Transverse colon (tissue), 4 donors: ENCODE results near the gene C14orf119. TPM values are rescaled to one million over a fixed set of nuclear protein-coding genes. Genes with fewer than 3 reads are reported as not detected.

Source experiments
- DNase-seq: peaks from one replicate; pipeline ENCODE4 v3.0.0-alpha.2; 2019
- H3K27ac ChIP-seq, 4 donors: fragments of 200-600 bp; sonication (generic); 2 replicates each; pipeline ENCODE4 v1.5.1; 2016 to 2018; ENCODE audit warnings: inconsistent platforms in 4 of 4
- H3K27me3 ChIP-seq: fragments of 200-600 bp; sonication (generic); 2 replicates; pipeline ENCODE4 v1.5.1; 2017; ENCODE audit warnings: inconsistent platforms
- H3K36me3 ChIP-seq, 4 donors: fragments of 200-600 bp; sonication (generic); 2 replicates each; pipeline ENCODE4 v1.5.1; 2017 to 2019; ENCODE audit warnings: inconsistent platforms in 4 of 4
- H3K4me1 ChIP-seq, 4 donors: fragments of 200-600 bp; sonication (generic); 2 replicates each; pipeline ENCODE4 v1.5.1; 2017 to 2020; ENCODE audit warnings: inconsistent platforms in 4 of 4
- H3K4me3 ChIP-seq, 4 donors: fragments of 200-600 bp; sonication (generic); 1 replicate in 1 of 4; 2 replicates in 3 of 4; pipeline versions ENCODE4 v1.5.1 to v1.6.1; 2017 to 2019; ENCODE audit warnings: inconsistent platforms in 4 of 4
- H3K9me3 ChIP-seq, 2 donors: fragments of 200-600 bp; sonication (generic); 2 replicates each; pipeline ENCODE4 v1.5.1; 2017 to 2019; ENCODE audit warnings: inconsistent platforms in 2 of 2
- EP300 ChIP-seq: sonication (generic); formaldehyde crosslinking; IDR thresholded peaks from one replicate; pipeline ENCODE4 v1.6.1; 2017; ENCODE audit warnings: antibody characterized with exemption, low read depth
- POLR2A ChIP-seq: fragments of 450-650 bp; IDR thresholded peaks from one replicate; pipeline ENCODE4 v1.6.1; 2016; ENCODE audit warnings: antibody characterized with exemption, mild to moderate bottlenecking, moderate library complexity
- POLR2AphosphoS5 ChIP-seq, 3 donors: sonication (generic); formaldehyde crosslinking; IDR thresholded peaks; one replicate each; pipeline ENCODE4 v1.6.1; 2016; ENCODE audit warnings: antibody characterized with exemption in 3 of 3
- WGBS, 2 donors: methylation state at CpG; one replicate each; pipeline ENCODE4 v1.1.5; 2018; ENCODE audit warnings: low coverage in 1 of 2; 5-methylcytosine and 5-hydroxymethylcytosine counted together
- in situ Hi-C, 4 donors: fragments of 200-750 bp; cut with MboI; loops; one replicate each; pipeline versions ENCODE4 v1.15.0 to v1.15.1; 2017; ENCODE audit warnings: low sequenced_read_pairs in 3 of 4, low pct_ligation_motif_present in 1 of 4, low pct_unique_long_range_greater_than_20kb in 1 of 4
- intact Hi-C: fragments of 100-400 bp; cut with DNase I; formaldehyde crosslinking; loops from one replicate; pipeline ENCODE4 v1.15.1; 2023; ENCODE audit warnings: low total_unique reads
- total RNA-seq, 4 donors: library from RNA; depleted of rRNA; stranded (reverse); fragments of >200 nt; gene quantifications; one replicate each; pipeline ENCODE4 v1.1.0, GENCODE V29; 2016
- TF ChIP-seq, protein P1 (sequence below), 5 experiments: fragments of 200-600 bp in 3 of 5; fragments of 450-650 bp in 2 of 5; sonication (generic) in 3 of 5; IDR thresholded peaks; 1 replicate in 2 of 5; 2 replicates in 3 of 5; pipeline ENCODE4 v1.5.1; 2016 to 2017; ENCODE audit warnings: antibody characterized with exemption in 5 of 5, inconsistent platforms in 3 of 5, mild to moderate bottlenecking in 2 of 5, moderate library complexity in 1 of 5

Gene C14orf119
- total RNA-seq, 4 donors from 2014 or later, result 3.6 to 33.7 (median 32.0) TPM

DNA sequence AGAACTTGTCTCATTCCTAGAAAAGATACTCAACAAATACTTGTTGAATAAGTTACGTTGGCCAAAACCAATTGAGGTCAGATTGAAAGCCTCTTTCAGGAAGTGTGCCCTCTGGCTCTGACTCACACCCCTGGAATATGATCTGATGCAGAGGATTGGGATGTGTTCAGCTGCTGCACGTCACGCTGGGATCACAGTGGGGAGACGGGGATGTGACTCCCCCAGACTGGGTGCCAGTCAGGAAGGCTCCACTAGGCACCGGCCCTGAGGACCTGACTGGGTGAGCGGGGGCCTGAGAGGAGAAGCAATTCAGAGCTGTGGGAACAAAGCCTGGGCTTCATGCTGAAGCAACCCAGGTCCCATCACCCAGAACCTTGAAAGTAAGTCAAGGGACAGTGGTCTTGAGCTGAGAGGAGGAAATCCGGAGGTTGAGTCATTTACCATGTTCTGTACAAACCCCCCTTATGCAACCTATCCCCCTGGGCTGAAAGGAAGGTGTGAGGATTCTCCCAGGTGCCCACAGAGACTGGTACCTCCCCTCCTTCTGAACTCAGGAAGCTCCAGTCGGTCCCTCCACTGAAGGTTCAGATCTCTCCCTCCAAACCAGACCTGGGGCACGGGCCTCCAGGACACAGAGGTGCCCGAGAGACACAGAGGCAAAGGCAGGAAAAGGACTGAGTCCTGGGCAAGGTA is 19.9 kb downstream of the C14orf119 start:
- in situ Hi-C loops, result loop anchor here in 3 of 4 donors (25.0 kb wide), 1 partner anchor 172 kb away; the partner anchor contains the start of gene HOMEZ (in 3 of the 3)
- intact Hi-C loops, result no loop called here
- 62% methylated on average over 10 of the region's 10 CpGs; no CpG with 5 or more reads in 1 of the 2 donors for WGBS, 2 donors
- TF ChIP-seq POLR2AphosphoS5 (IDR thresholded peaks at IDR 0.05), result no peak
- TF ChIP-seq EP300, result no peak
- no peak for TF ChIP-seq POLR2A
- peaks cover 29% of the 10 kb centered on the region for H3K27me3 ChIP-seq
- peaks cover 0 to 5% (median 0%) of the 10 kb centered on the region in 4 donors for H3K4me1 ChIP-seq
- H3K9me3 ChIP-seq, result no peaks in the 10 kb centered on the region
- no peaks in the 10 kb centered on the region for H3K36me3 ChIP-seq
- no peak overlapping the region for H3K4me3 ChIP-seq
- no peak for DNase-seq
- no peak overlapping the region for H3K27ac ChIP-seq

DNA sequence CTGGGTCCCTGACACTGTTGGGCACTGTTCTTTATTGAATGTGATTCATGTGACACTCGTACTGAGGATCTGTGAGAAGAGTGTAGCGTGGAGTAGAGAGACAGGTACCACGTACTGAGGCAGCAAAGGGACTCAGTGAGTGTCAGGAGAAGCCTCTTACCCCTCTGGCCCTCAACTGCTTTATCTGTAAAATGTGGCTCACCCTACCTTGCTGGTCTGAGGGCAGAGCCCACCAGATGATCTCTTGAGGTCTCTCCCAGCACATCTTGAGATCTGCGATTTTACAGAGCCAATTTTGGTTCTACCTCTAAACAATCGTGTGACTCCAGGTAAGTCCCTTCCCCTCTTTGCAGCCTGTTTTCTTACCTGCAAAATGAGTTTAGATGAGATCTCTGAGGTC is 20.6 kb downstream of the C14orf119 start:
- Histone ChIP-seq H3K4me1 (peaks cover 0 to 6% (median under 1%) of the 10 kb centered on the region in 4 donors), H3K4me3 (no peak overlapping the region), H3K27me3 (peaks cover 26% of the 10 kb centered on the region), H3K36me3 (no peaks in the 10 kb centered on the region), H3K9me3 (no peaks in the 10 kb centered on the region), H3K27ac (no peak overlapping the region)
- WGBS, 2 donors, result 73 to 82% methylated on average over 4 to 5 of the region's 5 CpGs
- DNase-seq, result no peak
- intact Hi-C loops (no loop called here), in situ Hi-C loops (loop anchor here in 3 of 4 donors (25.0 kb wide), 1 partner anchor 171 kb away; the partner anchor contains the start of gene HOMEZ (in 3 of the 3))
- no peak for TF ChIP-seq POLR2AphosphoS5 (IDR thresholded peaks at IDR 0.05)
- TF ChIP-seq POLR2A, result no peak
- TF ChIP-seq, protein P1, sequence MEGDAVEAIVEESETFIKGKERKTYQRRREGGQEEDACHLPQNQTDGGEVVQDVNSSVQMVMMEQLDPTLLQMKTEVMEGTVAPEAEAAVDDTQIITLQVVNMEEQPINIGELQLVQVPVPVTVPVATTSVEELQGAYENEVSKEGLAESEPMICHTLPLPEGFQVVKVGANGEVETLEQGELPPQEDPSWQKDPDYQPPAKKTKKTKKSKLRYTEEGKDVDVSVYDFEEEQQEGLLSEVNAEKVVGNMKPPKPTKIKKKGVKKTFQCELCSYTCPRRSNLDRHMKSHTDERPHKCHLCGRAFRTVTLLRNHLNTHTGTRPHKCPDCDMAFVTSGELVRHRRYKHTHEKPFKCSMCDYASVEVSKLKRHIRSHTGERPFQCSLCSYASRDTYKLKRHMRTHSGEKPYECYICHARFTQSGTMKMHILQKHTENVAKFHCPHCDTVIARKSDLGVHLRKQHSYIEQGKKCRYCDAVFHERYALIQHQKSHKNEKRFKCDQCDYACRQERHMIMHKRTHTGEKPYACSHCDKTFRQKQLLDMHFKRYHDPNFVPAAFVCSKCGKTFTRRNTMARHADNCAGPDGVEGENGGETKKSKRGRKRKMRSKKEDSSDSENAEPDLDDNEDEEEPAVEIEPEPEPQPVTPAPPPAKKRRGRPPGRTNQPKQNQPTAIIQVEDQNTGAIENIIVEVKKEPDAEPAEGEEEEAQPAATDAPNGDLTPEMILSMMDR (IDR thresholded peaks at IDR 0.05), result no peak
- no peak for TF ChIP-seq EP300

DNA sequence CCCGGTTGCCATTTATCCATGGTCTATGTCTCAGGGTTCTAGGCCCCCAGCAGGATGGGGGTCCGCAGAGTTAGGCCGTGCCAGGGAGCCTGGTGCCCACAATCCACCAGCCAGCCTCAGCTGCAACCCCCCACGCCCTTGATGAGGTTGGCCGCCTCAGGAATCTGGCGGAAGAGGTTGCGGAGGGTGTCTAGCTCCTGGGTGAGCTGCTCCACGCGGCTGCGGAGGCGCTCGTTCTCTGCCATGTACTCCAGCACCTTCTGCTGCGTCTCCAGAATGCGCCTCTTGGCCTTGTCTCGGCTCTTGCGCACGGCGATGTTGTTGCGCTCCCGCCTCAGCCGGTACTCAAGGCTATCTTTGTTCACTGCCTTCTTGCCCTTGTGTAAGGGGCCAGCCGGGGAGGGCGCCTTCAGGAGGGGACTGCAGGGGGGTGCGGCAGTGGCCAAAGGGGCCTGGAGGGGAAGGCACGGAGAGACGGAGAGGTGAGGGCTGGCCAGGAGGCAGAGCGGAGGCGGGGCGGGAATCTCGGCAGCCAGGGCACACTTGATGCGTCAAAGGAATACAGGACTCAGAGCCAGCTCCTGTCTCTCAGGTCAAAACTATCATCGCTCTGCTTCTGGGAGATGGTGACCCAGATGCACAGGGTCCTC is 22.2 kb downstream of the C14orf119 start:
- Histone ChIP-seq H3K27ac (no peak overlapping the region), H3K4me1 (peaks cover 0 to 14% (median 5%) of the 10 kb centered on the region in 4 donors), H3K4me3 (no peak overlapping the region), H3K27me3 (peaks cover 10% of the 10 kb centered on the region), H3K36me3 (no peaks in the 10 kb centered on the region), H3K9me3 (no peaks in the 10 kb centered on the region)
- intact Hi-C loops, result no loop called here
- in situ Hi-C loops, result loop anchor here in 3 of 4 donors (25.0 kb wide), 1 partner anchor 170 kb away; the partner anchor contains the start of gene HOMEZ (in 3 of the 3)
- WGBS, 2 donors, result 60 to 90% methylated on average over 1 to 32 of the region's 32 CpGs
- no peak for DNase-seq
- TF ChIP-seq POLR2AphosphoS5 (IDR thresholded peaks at IDR 0.05) (no peak), EP300 (no peak), POLR2A (no peak)
- TF ChIP-seq, protein P1 (IDR thresholded peaks at IDR 0.05), result no peak

DNA sequence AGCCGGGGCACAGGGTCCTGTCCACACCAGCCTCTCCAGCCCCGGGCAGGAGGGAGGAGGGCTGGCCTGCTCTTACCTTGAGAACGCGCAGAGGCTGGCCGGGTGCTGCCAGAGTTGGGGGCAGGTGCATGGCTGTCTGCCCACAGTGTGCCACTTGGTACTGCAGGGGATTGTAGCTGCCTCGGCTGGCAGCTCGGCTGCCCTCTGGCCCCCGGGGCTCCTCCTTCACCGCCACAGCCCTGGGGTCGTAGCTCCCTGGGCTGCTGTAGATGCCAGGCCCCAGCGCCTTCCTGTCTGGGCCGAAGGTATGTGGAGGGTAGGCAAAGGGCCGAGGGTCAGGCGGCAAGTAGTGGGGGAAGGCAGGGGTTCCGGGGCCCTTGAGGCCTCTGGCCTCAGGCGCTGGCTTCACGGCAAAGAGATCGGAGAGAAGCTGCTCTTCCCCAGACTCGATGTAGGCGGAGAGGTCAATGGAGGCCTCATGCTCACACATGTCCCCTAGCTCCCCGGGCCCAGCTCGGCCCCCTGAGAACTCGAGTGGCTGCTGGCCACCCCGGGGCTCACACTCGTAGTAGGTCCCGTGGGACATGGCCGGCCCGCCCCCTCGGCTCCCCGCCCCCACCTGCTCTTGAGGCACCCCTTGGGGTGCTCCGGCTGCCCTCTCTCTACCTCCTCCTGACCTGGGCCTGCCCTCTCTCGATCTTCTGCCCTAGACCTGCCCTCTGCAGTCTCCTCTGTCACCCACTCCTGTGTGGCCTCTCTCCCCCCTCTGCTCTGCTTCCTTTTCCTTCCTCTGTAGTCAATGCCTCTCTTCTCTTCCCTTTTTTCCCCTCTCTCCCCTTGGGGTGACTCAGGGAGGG is 23.4 kb downstream of the C14orf119 start, which contains the start of gene CEBPE:
Gene CEBPE (minus strand): TSS at position 750 of the 857 bp plus-strand sequence. CDS start 164 bp downstream, at position 586.
- no peak for TF ChIP-seq POLR2A
- TF ChIP-seq EP300, result no peak
- TF ChIP-seq, protein P1 (IDR thresholded peaks at IDR 0.05), result no peak
- no peak for TF ChIP-seq POLR2AphosphoS5 (IDR thresholded peaks at IDR 0.05)
- no peak for DNase-seq
- peaks cover 0 to 20% (median 5%) of the 10 kb centered on the region in 4 donors for H3K4me1 ChIP-seq
- H3K9me3 ChIP-seq, result no peaks in the 10 kb centered on the region
- H3K4me3 ChIP-seq, result no peak within 1 kb of the TSS
- intact Hi-C loops, result no loop called here
- in situ Hi-C loops, result loop anchor here in 3 of 4 donors (25.0 kb wide), 1 partner anchor 169 kb away; the partner anchor contains the start of gene HOMEZ (in 3 of the 3)
- H3K36me3 ChIP-seq, result no peaks in the 10 kb centered on the region
- H3K27me3 ChIP-seq, result peaks cover 5% of the 10 kb centered on the region
- WGBS, 2 donors, result 73 to 83% methylated on average over 3 to 29 of the region's 32 CpGs
- H3K27ac ChIP-seq, result peak within 1 kb of the TSS in 3 of 4 donors; percentile 1 to 34 (median 26)
